Smooth muscle cell (in vitro differentiated cells): ENCODE results near the gene ZNF205. TPM values are rescaled to one million over a fixed set of nuclear protein-coding genes. Genes with fewer than 3 reads are reported as not detected.

Source experiments
- DNase-seq: peaks from one replicate; lab custom pipeline; 2025; ENCODE audit not compliant: unreplicated experiment; lab: John Stamatoyannopoulos, UW
- H2AFZ ChIP-seq: fragments of 200-600 bp; sonication (generic); 2 replicates; pipeline ENCODE4 v1.6.0; 2016; ENCODE audit warnings: antibody characterized with exemption, low read depth, mild to moderate bottlenecking
- H3F3A ChIP-seq: fragments of 200-600 bp; sonication (generic); 2 replicates; pipeline ENCODE4 v1.6.0; 2017; ENCODE audit warnings: antibody characterized with exemption, low read depth
- H3K27ac ChIP-seq: fragments of 200-600 bp; sonication (generic); 2 replicates; pipeline ENCODE4 v1.5.1; 2016; ENCODE audit warnings: low read depth, mild to moderate bottlenecking
- H3K27me3 ChIP-seq: fragments of 200-600 bp; sonication (generic); 2 replicates; pipeline ENCODE4 v1.6.1; 2016; ENCODE audit warnings: low read depth, mild to moderate bottlenecking
- H3K36me3 ChIP-seq: fragments of 200-600 bp; sonication (generic); 2 replicates; pipeline ENCODE4 v1.5.1; 2016; ENCODE audit warnings: low read depth
- H3K4me1 ChIP-seq: fragments of 200-600 bp; sonication (generic); 2 replicates; pipeline ENCODE4 v1.5.1; 2016; ENCODE audit warnings: low read depth
- H3K4me2 ChIP-seq: fragments of 200-600 bp; sonication (generic); 2 replicates; pipeline ENCODE4 v1.6.0; 2016; ENCODE audit warnings: mild to moderate bottlenecking
- H3K4me3 ChIP-seq: fragments of 200-600 bp; sonication (generic); 2 replicates; pipeline ENCODE4 v1.5.1; 2016; ENCODE audit warnings: mild to moderate bottlenecking
- H3K79me2 ChIP-seq: fragments of 200-600 bp; sonication (generic); 2 replicates; pipeline ENCODE4 v1.6.0; 2016; ENCODE audit warnings: low read depth, mild to moderate bottlenecking
- H3K9ac ChIP-seq: fragments of 200-600 bp; sonication (generic); 2 replicates; pipeline ENCODE4 v1.6.0; 2016; ENCODE audit warnings: low read depth
- H3K9me3 ChIP-seq: fragments of 200-600 bp; sonication (generic); replicated peaks from 2 replicates; pipeline ENCODE4 v1.5.1; 2016; ENCODE audit warnings: low read depth
- H4K20me1 ChIP-seq: fragments of 200-600 bp; sonication (generic); 2 replicates; pipeline ENCODE4 v1.6.0; 2016; ENCODE audit warnings: low read depth
- WGBS: methylation state at CpG from one replicate; pipeline ENCODE4 v1.1.7; 2016; ENCODE audit warnings: low lambda C conversion rate; 5-methylcytosine and 5-hydroxymethylcytosine counted together
- polyA plus RNA-seq: library from polyadenylated mRNA; unstranded; fragments of >200 nt; fragmentation: Nextera tagmentation; extraction: Ambion mirVana; gene quantifications from 2 replicates; pipeline ENCODE4 v1.2.1, GENCODE V29; 2016
- total RNA-seq: library from RNA; depleted of rRNA; stranded (reverse); fragments of >200 nt; gene quantifications from 2 replicates; pipeline ENCODE4 v1.2.3, GENCODE V29; 2014
- TF ChIP-seq, protein P1 (sequence below): fragments of 200-600 bp; sonication (generic); IDR thresholded peaks from 2 replicates; pipeline ENCODE4 v1.5.1; 2017; ENCODE audit warnings: borderline replicate concordance, mild to moderate bottlenecking, antibody characterized with exemption; ENCODE audit not compliant: insufficient read depth, poor library complexity, severe bottlenecking

ZNF205 gene
- total and polyA plus RNA-seq, 2 experiments from 2014 or later, result 7.2 to 11.9 TPM

DNA sequence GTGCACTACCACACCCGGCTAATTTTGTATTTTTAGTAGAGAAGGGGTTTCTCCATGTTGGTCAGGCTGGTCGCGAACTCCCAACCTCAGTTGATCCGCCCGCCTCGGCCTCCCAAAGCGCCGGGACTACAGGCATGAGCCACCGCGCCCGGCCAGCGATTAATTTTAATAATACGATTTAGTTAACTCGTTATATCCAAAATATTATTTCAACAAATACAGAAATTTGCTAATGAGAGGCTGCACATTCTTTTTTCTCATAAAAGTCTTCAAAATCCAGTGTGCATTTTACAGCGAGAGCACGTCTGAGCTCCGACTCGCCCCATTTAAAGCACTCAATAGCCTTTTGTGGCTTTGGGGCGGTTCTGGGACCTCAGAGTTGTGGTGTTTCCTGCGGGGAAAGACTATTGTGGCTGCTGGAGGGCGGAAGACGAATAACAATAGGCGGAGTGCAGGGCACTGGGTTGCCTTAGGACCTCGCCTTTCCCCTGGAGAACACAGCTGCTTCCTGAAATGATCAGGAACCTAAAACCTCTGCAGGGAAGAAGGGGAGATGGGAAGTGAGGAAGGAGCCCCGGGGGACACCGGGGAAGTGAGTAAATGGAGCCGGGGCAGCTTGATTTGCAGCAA is 10.4 kb upstream of the ZNF205 start:
- Histone ChIP-seq H3K9ac (no peak overlapping the region), H3K4me1 (peaks cover 21% of the 10 kb centered on the region), H4K20me1 (no peaks in the 10 kb centered on the region), H3F3A (no peaks in the 10 kb centered on the region), H2AFZ (peak overlapping the region; percentile 73), H3K27me3 (no peaks in the 10 kb centered on the region), H3K4me2 (peak overlapping the region; percentile 31), H3K9me3 (no peaks in the 10 kb centered on the region), H3K4me3 (no peak overlapping the region), H3K79me2 (no peaks in the 10 kb centered on the region), H3K36me3 (no peaks in the 10 kb centered on the region), H3K27ac (no peak overlapping the region)
- DNase-seq, result no peak
- 37% methylated on average over 27 of the region's 27 CpGs for WGBS
- TF ChIP-seq, protein P1, sequence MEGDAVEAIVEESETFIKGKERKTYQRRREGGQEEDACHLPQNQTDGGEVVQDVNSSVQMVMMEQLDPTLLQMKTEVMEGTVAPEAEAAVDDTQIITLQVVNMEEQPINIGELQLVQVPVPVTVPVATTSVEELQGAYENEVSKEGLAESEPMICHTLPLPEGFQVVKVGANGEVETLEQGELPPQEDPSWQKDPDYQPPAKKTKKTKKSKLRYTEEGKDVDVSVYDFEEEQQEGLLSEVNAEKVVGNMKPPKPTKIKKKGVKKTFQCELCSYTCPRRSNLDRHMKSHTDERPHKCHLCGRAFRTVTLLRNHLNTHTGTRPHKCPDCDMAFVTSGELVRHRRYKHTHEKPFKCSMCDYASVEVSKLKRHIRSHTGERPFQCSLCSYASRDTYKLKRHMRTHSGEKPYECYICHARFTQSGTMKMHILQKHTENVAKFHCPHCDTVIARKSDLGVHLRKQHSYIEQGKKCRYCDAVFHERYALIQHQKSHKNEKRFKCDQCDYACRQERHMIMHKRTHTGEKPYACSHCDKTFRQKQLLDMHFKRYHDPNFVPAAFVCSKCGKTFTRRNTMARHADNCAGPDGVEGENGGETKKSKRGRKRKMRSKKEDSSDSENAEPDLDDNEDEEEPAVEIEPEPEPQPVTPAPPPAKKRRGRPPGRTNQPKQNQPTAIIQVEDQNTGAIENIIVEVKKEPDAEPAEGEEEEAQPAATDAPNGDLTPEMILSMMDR, result no peak

DNA sequence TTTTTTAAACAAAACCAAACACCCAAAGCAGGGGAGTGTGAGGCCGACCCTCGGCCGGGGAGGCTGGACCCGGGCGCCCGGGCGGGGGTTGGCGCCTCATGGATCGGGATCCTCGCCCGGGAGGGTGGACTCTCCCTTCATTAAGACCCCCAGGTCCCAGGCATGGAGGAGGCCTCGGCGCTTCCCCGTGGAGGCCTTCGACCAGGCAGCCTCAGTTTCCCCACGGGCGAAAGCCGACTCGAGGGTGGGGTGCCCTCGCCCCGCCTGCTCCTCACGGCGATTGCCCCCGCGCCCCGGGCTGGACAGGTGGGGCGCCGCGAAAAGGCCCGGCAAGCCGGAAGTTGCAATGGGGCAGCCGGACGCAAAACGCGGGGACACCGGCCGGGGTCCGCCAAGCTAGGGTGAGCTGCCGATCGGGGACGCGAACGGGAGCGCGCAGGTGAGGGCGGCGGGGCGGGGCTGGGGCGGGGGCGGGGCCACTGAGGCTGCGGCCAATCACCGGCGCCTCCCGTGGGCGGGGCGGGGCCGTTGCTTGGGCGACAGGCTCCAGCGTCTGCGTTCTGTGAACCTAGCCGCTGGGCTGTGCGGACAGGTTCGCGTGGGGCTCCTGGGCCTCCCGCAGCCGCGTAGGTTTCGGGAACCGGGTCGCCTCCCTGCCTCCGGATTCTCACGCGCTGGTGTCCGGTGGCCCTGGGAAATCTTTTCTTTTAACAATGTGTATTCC is 6.0 kb upstream of the ZNF205 start:
- Histone ChIP-seq H3K4me1 (peaks cover 13% of the 10 kb centered on the region), H3K9me3 (no peaks in the 10 kb centered on the region), H3K27ac (peak overlapping the region; percentile 11), H3K27me3 (no peaks in the 10 kb centered on the region), H3K4me2 (peak overlapping the region; percentile 95), H3K9ac (peak overlapping the region; percentile 69), H2AFZ (peak overlapping the region; percentile 93), H3K79me2 (no peaks in the 10 kb centered on the region), H3K36me3 (no peaks in the 10 kb centered on the region), H3F3A (no peaks in the 10 kb centered on the region), H3K4me3 (peak overlapping the region; percentile 84), H4K20me1 (no peaks in the 10 kb centered on the region)
- TF ChIP-seq, protein P1, result no peak
- DNase-seq, result peak; percentile 69
- 1% methylated on average over 54 of the region's 74 CpGs for WGBS

DNA sequence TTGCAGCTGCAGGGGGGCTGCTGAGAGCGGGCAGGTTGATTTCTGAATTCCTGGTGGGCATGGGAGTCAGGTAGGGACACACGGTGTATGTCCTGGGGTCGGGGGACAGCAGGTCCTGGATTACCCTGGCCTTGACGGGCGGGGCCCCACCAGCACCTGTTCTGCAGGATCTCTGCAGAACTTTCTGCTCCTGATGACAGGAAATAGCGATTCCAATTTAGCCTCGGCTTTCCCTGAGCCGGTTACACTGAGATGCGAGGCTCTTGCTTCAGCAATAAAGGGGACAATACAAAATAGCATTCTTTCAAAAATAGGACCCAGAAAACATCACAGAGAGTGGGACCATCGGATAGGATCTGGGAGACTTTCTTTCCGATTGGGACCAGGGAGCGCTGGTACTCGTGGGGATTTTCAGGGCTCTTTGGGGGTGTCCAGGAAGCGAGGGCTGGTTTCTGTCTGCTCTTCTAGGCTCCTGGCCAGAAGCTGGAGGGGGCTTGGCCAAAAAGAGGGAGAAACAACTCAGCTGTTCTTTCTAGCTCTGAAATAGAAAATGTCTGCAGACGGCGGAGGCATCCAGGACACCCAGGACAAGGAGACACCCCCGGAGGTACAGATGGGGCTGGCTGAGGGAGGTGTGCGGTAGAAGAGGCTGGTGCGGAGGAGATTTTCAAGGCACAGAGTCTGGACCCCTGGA is 642 bp downstream of the ZNF205 start:
- peak overlapping the region; percentile 81 for H3K4me3 ChIP-seq
- no peaks in the 10 kb centered on the region for H3K9me3 ChIP-seq
- 42% methylated on average over 19 of the region's 19 CpGs for WGBS
- peaks cover 13% of the 10 kb centered on the region for H3K4me1 ChIP-seq
- no peaks in the 10 kb centered on the region for H4K20me1 ChIP-seq
- H3F3A ChIP-seq, result no peaks in the 10 kb centered on the region
- H3K9ac ChIP-seq, result peak overlapping the region; percentile 66
- no peaks in the 10 kb centered on the region for H3K36me3 ChIP-seq
- no peaks in the 10 kb centered on the region for H3K27me3 ChIP-seq
- H3K4me2 ChIP-seq, result peak overlapping the region; percentile 96
- no peak overlapping the region for H2AFZ ChIP-seq
- peaks cover 6% of the 10 kb centered on the region for H3K79me2 ChIP-seq
- TF ChIP-seq, protein P1, result no peak
- no peak overlapping the region for H3K27ac ChIP-seq
- DNase-seq, result no peak
